ENCODE results near the gene STK39. TPM values are rescaled to one million over a fixed set of nuclear protein-coding genes. Genes with fewer than 3 reads are reported as not detected.

Gene STK39
- total RNA-seq, 1 experiment from 2014 or later: 22.5 TPM

- no peak for DNase-seq (ENCODE audit: low read depth)
These were observed 37.0 kb downstream of the STK39 start for GRCh38 chr2:168210216-168210894.

- peak; percentile 13 for DNase-seq (ENCODE audit: low read depth)
These were observed 38.7 kb downstream of the STK39 start for GRCh38 chr2:168208652-168209051.

GRCh38 chr2:168207851-168208250 lies 39.5 kb downstream of the STK39 start:
- DNase-seq (ENCODE audit: low read depth): no peak

GRCh38 chr2:168203762-168204693 lies 43.4 kb downstream of the STK39 start:
- DNase-seq (ENCODE audit: low read depth): no peak

GRCh38 chr2:168201584-168202116 lies 45.7 kb downstream of the STK39 start:
- DNase-seq (ENCODE audit: low read depth): no peak

- no peak for DNase-seq (ENCODE audit: low read depth)
These were observed 46.3 kb downstream of the STK39 start for GRCh38 chr2:168200930-168201583.

- no peak for DNase-seq (ENCODE audit: low read depth)
These were observed 48.8 kb downstream of the STK39 start for GRCh38 chr2:168198476-168199207.

GRCh38 chr2:168196764-168197180 lies 50.6 kb downstream of the STK39 start:
- DNase-seq (ENCODE audit: low read depth): no peak

- no peak for DNase-seq (ENCODE audit: low read depth)
These were observed 52.4 kb downstream of the STK39 start for GRCh38 chr2:168194784-168195522.

GRCh38 chr2:168192839-168193616 lies 54.4 kb downstream of the STK39 start:
- peak; percentile 56 for DNase-seq (ENCODE audit: low read depth)

GRCh38 chr2:168191955-168192785 lies 55.2 kb downstream of the STK39 start:
- no peak for DNase-seq (ENCODE audit: low read depth)

GRCh38 chr2:168190590-168191336 lies 56.6 kb downstream of the STK39 start:
- no peak for DNase-seq (ENCODE audit: low read depth)

GRCh38 chr2:168189835-168190569 lies 57.4 kb downstream of the STK39 start:
- peak; percentile 48 for DNase-seq (ENCODE audit: low read depth)

GRCh38 chr2:168188002-168188401 lies 59.4 kb downstream of the STK39 start:
- no peak for DNase-seq (ENCODE audit: low read depth)

- DNase-seq (ENCODE audit: low read depth): no peak
These were observed 60.9 kb downstream of the STK39 start for GRCh38 chr2:168186452-168186851.

- no peak for DNase-seq (ENCODE audit: low read depth)
These were observed 61.7 kb downstream of the STK39 start for GRCh38 chr2:168185583-168186274.
